Neuronal stem cell (in vitro differentiated cells): Measurements from ENCODE around the gene STARD3NL.

Experiments
- DNase-seq: peaks from one replicate; pipeline ENCODE4 v3.0.0-alpha.2; 2013; ENCODE audit warnings: low spot score
- H2AFZ ChIP-seq: one replicate; pipeline ENCODE4 v1.6.1; 2013; ENCODE audit warnings: mild to moderate bottlenecking, low read length, inconsistent platforms
- H2AK5ac ChIP-seq: 2 replicates; pipeline ENCODE4 v1.6.1; 2013; ENCODE audit warnings: low read depth, mild to moderate bottlenecking, inconsistent platforms, low read length, moderate library complexity, mixed read lengths
- H2BK120ac ChIP-seq: 2 replicates; pipeline ENCODE4 v1.6.1; 2013; ENCODE audit warnings: low read depth, mild to moderate bottlenecking, inconsistent platforms, low read length, moderate library complexity, mixed read lengths
- H2BK12ac ChIP-seq: one replicate; pipeline ENCODE4 v1.6.1; 2013; ENCODE audit warnings: low read length, inconsistent platforms
- H2BK15ac ChIP-seq: 2 replicates; pipeline ENCODE4 v1.6.1; 2013; ENCODE audit warnings: mild to moderate bottlenecking, low read length, inconsistent platforms, mixed read lengths
- H2BK5ac ChIP-seq: one replicate; pipeline ENCODE4 v1.6.1; 2013; ENCODE audit warnings: inconsistent platforms, mild to moderate bottlenecking, low read length, moderate library complexity
- H3K14ac ChIP-seq: one replicate; pipeline ENCODE4 v1.6.1; 2013; ENCODE audit warnings: low read length, inconsistent platforms
- H3K18ac ChIP-seq: 2 replicates; pipeline ENCODE4 v1.6.1; 2013; ENCODE audit warnings: low read length, inconsistent platforms
- H3K23ac ChIP-seq: 2 replicates; pipeline ENCODE4 v1.6.1; 2013; ENCODE audit warnings: low read depth, mild to moderate bottlenecking, mixed read lengths, low read length, inconsistent platforms; ENCODE audit not compliant: poor library complexity
- H3K27ac ChIP-seq: replicated peaks from 3 replicates; pipeline ENCODE4 v1.5.1; 2013; ENCODE audit warnings: low read length, inconsistent platforms
- H3K27me3 ChIP-seq, 3 experiments: 2 replicates each; pipeline ENCODE4 v1.6.1; 2013; ENCODE audit warnings: low read length in 3 of 3, mild to moderate bottlenecking in 2 of 3, inconsistent platforms in 1 of 3, low read depth in 1 of 3, mixed read lengths in 1 of 3, moderate library complexity in 1 of 3; ENCODE audit not compliant: control insufficient read depth in 3 of 3, insufficient read depth in 3 of 3
- H3K36me3 ChIP-seq, 2 donors: replicated peaks in 1 of 2; 2 replicates each; pipeline ENCODE4 v1.6.1; 2013; ENCODE audit warnings: low read length in 2 of 2; ENCODE audit not compliant: control insufficient read depth in 2 of 2, insufficient read depth in 2 of 2
- H3K4ac ChIP-seq: 2 replicates; pipeline ENCODE4 v1.6.1; 2013; ENCODE audit warnings: inconsistent platforms, mild to moderate bottlenecking, low read length, moderate library complexity
- H3K4me1 ChIP-seq, 2 donors: 1 replicate in 1 of 2; 2 replicates in 1 of 2; pipeline ENCODE4 v1.6.1; 2013; ENCODE audit warnings: low read length in 2 of 2, low read depth in 1 of 2; ENCODE audit not compliant: control insufficient read depth in 2 of 2, insufficient read depth in 1 of 2
- H3K4me2 ChIP-seq: one replicate; pipeline ENCODE4 v1.6.1; 2013; ENCODE audit warnings: mild to moderate bottlenecking, low read length, inconsistent platforms; ENCODE audit not compliant: insufficient read depth, poor library complexity, severe bottlenecking
- H3K4me3 ChIP-seq, 2 donors: 2 replicates each; pipeline ENCODE4 v1.5.1; 2013; ENCODE audit warnings: low read length in 2 of 2, mild to moderate bottlenecking in 2 of 2, inconsistent platforms in 1 of 2, moderate library complexity in 1 of 2
- H3K79me1 ChIP-seq: one replicate; pipeline ENCODE4 v1.6.1; 2013; ENCODE audit warnings: low read depth, mild to moderate bottlenecking, inconsistent platforms, low read length, moderate library complexity
- H3K9ac ChIP-seq: one replicate; pipeline ENCODE4 v1.6.1; 2013; ENCODE audit warnings: mild to moderate bottlenecking, low read depth, low read length, inconsistent platforms; ENCODE audit not compliant: poor library complexity
- H3K9me3 ChIP-seq, 2 donors: replicated peaks in 1 of 2; 2 replicates each; pipeline versions ENCODE3 to v1.6.1; 2013; ENCODE audit warnings: low read length in 2 of 2, mild to moderate bottlenecking in 2 of 2, inconsistent platforms in 1 of 2, low read depth in 1 of 2, mixed read lengths in 1 of 2, moderate library complexity in 1 of 2; ENCODE audit not compliant: control insufficient read depth in 2 of 2, insufficient read depth in 1 of 2
- H4K8ac ChIP-seq: one replicate; pipeline ENCODE4 v1.6.1; 2013; ENCODE audit warnings: low read depth, mild to moderate bottlenecking, inconsistent platforms, low read length, moderate library complexity
- H4K91ac ChIP-seq: one replicate; pipeline ENCODE4 v1.6.1; 2013; ENCODE audit warnings: low read length, low read depth, mild to moderate bottlenecking, inconsistent platforms; ENCODE audit not compliant: poor library complexity
- WGBS, 2 donors: extraction: QIAGEN DNeasy Blood & Tissue Kit; methylation state at CpG; one replicate each; pipeline ENCODE4 v1.1.7; 2013; ENCODE audit warnings: missing lambda C conversion rate in 2 of 2, mixed read lengths in 1 of 2; ENCODE audit not compliant: insufficient read length in 2 of 2, insufficient replicate concordance in 1 of 2; ENCODE audit errors: extremely low coverage in 2 of 2; 5-methylcytosine and 5-hydroxymethylcytosine counted together

STARD3NL gene

GRCh38 chr7:38274486-38274885 is 96.4 kb downstream of the STARD3NL start:
- H3K27ac ChIP-seq = no peak overlapping the region
- no peaks in the 10 kb centered on the region for H3K4me1 ChIP-seq
- H2BK120ac ChIP-seq = no peak overlapping the region
- no peak overlapping the region for H3K9ac ChIP-seq
- H3K4ac ChIP-seq = no peak overlapping the region
- no peaks in the 10 kb centered on the region for H3K9me3 ChIP-seq
- H3K79me1 ChIP-seq = no peaks in the 10 kb centered on the region
- H4K8ac ChIP-seq = no peak overlapping the region
- H3K14ac ChIP-seq = no peak overlapping the region
- WGBS, 2 donors = no CpG with 5 or more reads among the region's 4 CpGs
- H4K91ac ChIP-seq = no peak overlapping the region
- H2AK5ac ChIP-seq = no peak overlapping the region
- no peak overlapping the region for H3K4me2 ChIP-seq
- H2BK15ac ChIP-seq = no peak overlapping the region
- no peak for DNase-seq
- H3K18ac ChIP-seq = no peak overlapping the region
- no peak overlapping the region for H3K23ac ChIP-seq
- no peak overlapping the region for H3K4me3 ChIP-seq
- H2AFZ ChIP-seq = no peak overlapping the region
- no peak overlapping the region for H2BK12ac ChIP-seq
- H2BK5ac ChIP-seq = no peak overlapping the region
- H3K36me3 ChIP-seq = no peaks in the 10 kb centered on the region
- H3K27me3 ChIP-seq = no peaks in the 10 kb centered on the region

DNA sequence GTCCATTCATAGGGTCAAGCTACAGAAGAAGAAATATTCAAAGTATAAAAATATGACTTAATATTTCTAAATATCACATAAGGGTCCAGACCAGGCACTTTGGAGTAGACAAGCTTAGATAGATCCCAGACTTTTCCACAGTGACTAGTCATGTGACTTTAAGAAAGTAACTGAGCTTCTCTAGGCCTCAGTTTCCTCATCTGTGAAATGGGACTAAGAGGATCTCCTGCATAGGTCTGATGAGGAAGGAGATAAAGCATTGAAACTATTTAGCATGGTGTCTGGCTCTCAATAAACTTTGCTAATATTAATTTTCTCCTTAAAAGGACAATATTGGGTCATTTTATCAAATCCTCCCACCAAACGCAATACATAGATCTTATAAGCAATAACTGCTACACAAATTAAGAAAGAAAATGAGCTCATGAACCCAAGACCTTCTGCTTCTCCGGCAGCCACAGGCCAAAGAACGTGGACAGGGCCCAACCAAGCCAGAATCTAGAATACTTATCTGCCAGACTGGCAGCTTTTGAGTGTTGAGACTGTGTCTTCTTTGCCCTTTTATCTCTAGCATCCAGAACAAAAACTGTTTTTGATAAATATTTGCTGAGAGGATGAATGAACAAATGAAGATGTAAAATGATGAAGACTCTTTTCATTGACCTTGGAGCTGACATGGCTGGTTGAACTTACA is 97.0 kb downstream of the STARD3NL start:
- H2AK5ac ChIP-seq = no peak overlapping the region
- H3K27me3 ChIP-seq = no peaks in the 10 kb centered on the region
- H3K36me3 ChIP-seq = no peaks in the 10 kb centered on the region
- no peak overlapping the region for H3K14ac ChIP-seq
- H3K4me2 ChIP-seq = no peak overlapping the region
- no peak overlapping the region for H4K91ac ChIP-seq
- no peak overlapping the region for H3K4ac ChIP-seq
- H3K23ac ChIP-seq = no peak overlapping the region
- H3K79me1 ChIP-seq = no peaks in the 10 kb centered on the region
- no peak overlapping the region for H4K8ac ChIP-seq
- no peaks in the 10 kb centered on the region for H3K4me1 ChIP-seq
- H3K4me3 ChIP-seq = no peak overlapping the region
- no peaks in the 10 kb centered on the region for H3K9me3 ChIP-seq
- no peak overlapping the region for H2AFZ ChIP-seq
- H3K18ac ChIP-seq = no peak overlapping the region
- no CpG with 5 or more reads among the region's 3 CpGs for WGBS, 2 donors
- H2BK15ac ChIP-seq = no peak overlapping the region
- H2BK5ac ChIP-seq = no peak overlapping the region
- no peak overlapping the region for H2BK120ac ChIP-seq
- H3K9ac ChIP-seq = no peak overlapping the region
- no peak overlapping the region for H3K27ac ChIP-seq
- no peak for DNase-seq
- H2BK12ac ChIP-seq = no peak overlapping the region

- Histone ChIP-seq H2BK5ac (no peak overlapping the region), H3K23ac (no peak overlapping the region), H2BK12ac (no peak overlapping the region), H3K79me1 (no peaks in the 10 kb centered on the region), H3K4me2 (no peak overlapping the region), H2AK5ac (no peak overlapping the region), H3K27me3 (no peaks in the 10 kb centered on the region), H3K4me3 (no peak overlapping the region), H2BK15ac (no peak overlapping the region), H4K91ac (no peak overlapping the region), H3K27ac (no peak overlapping the region), H3K18ac (no peak overlapping the region), H2AFZ (peak overlapping the region; percentile 23), H4K8ac (no peak overlapping the region), H3K4ac (no peak overlapping the region), H3K4me1 (no peaks in the 10 kb centered on the region), H3K36me3 (no peaks in the 10 kb centered on the region), H3K14ac (no peak overlapping the region), H3K9ac (no peak overlapping the region), H3K9me3 (no peaks in the 10 kb centered on the region), H2BK120ac (no peak overlapping the region)
- WGBS, 2 donors = no CpG with 5 or more reads among the region's 6 CpGs
- no peak for DNase-seq
These were observed 98.2 kb downstream of the STARD3NL start for GRCh38 chr7:38276096-38276877.

GRCh38 chr7:38280000-38280399 is 102.0 kb downstream of the STARD3NL start:
- no peak overlapping the region for H3K23ac ChIP-seq
- H3K79me1 ChIP-seq = no peaks in the 10 kb centered on the region
- H4K91ac ChIP-seq = no peak overlapping the region
- no peak for DNase-seq
- H3K4me2 ChIP-seq = no peak overlapping the region
- H2BK12ac ChIP-seq = no peak overlapping the region
- no peak overlapping the region for H2BK15ac ChIP-seq
- no peak overlapping the region for H3K27ac ChIP-seq
- no peaks in the 10 kb centered on the region for H3K36me3 ChIP-seq
- no CpG with 5 or more reads among the region's 1 CpG for WGBS, 2 donors
- H3K9ac ChIP-seq = no peak overlapping the region
- H3K4ac ChIP-seq = no peak overlapping the region
- no peak overlapping the region for H4K8ac ChIP-seq
- H3K27me3 ChIP-seq = peaks cover 0 to 3% (median 0%) of the 10 kb centered on the region in 3 experiments
- no peak overlapping the region for H3K18ac ChIP-seq
- no peaks in the 10 kb centered on the region for H3K4me1 ChIP-seq
- no peak overlapping the region for H2AFZ ChIP-seq
- H2AK5ac ChIP-seq = no peak overlapping the region
- no peak overlapping the region for H3K14ac ChIP-seq
- no peak overlapping the region for H3K4me3 ChIP-seq
- H2BK5ac ChIP-seq = no peak overlapping the region
- H2BK120ac ChIP-seq = no peak overlapping the region
- no peaks in the 10 kb centered on the region for H3K9me3 ChIP-seq
